HG03108 (cell line): ENCODE data around the gene IRF7.

ENCODE experiments used
- ATAC-seq: cut with Tn5 transposase; IDR thresholded peaks from one replicate; pipeline ENCODE4 v1.9.1; 2021; ENCODE audit warnings: moderate library complexity; ENCODE audit not compliant: unreplicated experiment

Gene IRF7

DNA sequence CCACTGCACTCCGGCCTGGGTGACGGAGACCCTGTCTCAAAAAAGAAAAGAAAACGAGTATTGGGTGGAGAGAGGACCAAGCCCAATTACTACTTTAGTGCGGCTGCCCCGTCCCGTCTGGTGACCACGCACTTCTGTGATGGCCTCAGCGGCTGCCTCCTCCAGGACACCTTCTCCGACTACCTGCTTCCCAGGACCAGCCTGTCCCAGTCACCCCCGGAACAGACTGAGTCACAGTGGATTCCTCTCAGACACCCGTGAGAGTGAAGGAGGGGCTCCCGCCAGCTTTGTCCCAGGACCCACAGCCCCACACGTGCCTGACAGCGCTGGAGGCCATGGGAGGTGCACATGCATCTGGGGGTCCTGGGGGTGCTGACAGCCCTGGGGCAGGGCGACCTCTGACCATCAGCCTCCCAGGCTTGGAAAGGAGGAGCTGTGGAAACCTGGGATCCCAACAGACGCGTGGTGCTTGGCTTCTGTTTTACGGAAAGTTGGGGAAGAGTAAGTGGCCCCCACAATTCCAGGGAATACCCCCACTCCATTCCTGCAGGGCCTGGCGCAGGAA, 26.1 kb upstream of the IRF7 start:
- no peak for ATAC-seq

- no peak for ATAC-seq
Observed at GRCh38 chr11:640021-640706, 24.4 kb upstream of the IRF7 start.

GRCh38 chr11:639332-639955, 23.7 kb upstream of the IRF7 start:
- no peak for ATAC-seq

- no peak for ATAC-seq
Observed at GRCh38 chr11:638631-639331, 23.0 kb upstream of the IRF7 start.

DNA sequence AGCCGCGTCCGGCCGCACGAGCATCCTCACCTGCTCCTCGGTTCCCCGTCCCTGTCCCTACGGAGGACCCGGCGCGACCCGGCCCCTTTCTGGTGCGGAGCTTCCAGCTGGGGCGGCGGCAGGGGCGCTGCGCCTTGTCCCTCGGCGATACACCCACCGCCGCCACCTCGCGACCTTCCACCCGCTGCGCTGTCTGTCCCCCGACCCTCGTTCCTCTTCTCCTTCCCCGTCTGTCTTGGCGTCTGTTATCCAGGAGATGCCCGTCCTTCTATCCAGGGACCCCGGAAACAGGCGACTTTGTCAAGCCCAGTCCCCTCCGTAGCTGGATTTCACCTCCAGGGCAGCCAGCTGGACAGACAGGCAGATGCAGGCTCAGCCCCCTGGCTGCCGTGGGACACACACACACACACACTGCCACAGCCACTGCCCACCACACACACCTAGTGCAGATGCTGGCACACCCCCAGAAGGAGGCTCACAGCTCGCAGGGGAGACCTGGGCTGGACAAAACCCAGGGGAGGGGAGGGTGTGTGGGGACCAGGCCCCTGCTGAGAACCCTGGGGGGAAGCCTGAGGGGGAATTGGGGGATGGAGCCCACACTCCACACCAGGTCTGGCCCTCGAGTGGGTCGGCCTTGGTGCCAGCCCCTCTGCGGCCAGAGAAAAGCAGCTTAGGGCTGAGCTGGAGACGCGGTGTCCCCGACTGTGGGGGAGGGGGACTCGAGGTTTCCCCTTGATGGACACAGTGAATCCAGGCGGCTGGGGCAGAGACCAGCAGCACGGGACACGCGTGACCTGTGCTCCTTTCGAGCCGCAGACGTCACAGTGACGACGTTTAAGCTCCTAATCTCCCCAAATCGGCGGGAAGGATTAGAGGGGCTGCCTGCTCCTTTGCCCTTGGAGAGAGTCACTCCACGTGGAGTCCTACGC, 22.1 kb upstream of the IRF7 start:
- no peak for ATAC-seq

GRCh38 chr11:637333-637592, 21.5 kb upstream of the IRF7 start:
- no peak for ATAC-seq

GRCh38 chr11:636511-637332, 21.0 kb upstream of the IRF7 start, which contains the start of gene DRD4:
DRD4 (plus strand) TSS chr11:637269; CDS start chr11:637305, 36 bp downstream.
- ATAC-seq = no peak

- no peak for ATAC-seq
Observed at GRCh38 chr11:635945-636510, 20.3 kb upstream of the IRF7 start.

DNA sequence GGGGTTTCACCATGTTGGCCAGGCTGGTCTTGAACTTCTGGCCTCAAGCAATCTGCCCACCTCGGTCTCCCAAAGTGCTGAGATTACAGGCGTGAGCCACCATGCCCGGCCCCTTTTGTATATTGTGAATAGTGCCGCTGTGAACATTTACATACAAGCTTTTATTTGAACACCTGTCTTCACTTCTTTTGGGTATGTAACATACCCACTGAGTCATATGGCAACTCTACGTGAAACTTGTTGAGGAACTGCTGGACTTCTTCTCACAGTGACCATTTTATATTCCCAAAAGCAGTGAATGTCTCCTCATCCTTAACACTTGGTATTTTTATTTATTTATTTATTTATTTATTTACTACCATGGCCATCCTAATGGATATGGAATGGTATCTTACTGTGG, 15.1 kb upstream of the IRF7 start:
- ATAC-seq = no peak

DNA sequence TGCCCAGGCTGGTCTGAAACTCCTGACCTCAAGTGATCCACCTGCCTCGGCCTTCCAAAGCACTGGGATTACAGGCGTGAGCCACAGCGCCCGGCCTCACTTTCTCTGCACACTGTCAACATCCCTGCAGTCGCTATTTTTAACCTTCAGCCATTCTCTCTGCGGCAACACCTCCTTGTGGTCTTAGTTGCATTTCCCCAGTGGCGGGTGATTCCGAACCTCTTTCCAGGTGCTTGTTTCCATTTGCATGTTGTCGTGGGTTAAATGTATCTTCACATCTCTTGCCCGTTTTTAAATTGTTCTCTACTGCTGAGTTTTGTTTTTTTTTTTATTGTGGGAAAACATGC, 13.5 kb upstream of the IRF7 start:
- no peak for ATAC-seq

- no peak for ATAC-seq
Observed at GRCh38 chr11:628056-628455, 12.3 kb upstream of the IRF7 start.

DNA sequence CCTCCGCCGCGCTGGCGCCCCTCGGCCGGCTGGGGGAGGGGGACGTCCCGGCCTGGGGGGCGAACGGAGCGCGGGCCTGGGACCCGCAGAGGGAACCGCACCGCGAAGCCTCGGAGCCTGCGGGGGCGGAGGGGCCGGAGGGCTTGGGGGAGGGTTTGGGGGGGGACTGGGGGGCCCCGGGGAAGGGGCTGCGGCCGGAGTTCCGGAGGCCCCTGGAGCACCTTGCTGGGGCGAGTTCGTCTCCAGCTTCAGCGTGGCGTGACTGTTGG, 11.5 kb upstream of the IRF7 start:
- no peak for ATAC-seq

DNA sequence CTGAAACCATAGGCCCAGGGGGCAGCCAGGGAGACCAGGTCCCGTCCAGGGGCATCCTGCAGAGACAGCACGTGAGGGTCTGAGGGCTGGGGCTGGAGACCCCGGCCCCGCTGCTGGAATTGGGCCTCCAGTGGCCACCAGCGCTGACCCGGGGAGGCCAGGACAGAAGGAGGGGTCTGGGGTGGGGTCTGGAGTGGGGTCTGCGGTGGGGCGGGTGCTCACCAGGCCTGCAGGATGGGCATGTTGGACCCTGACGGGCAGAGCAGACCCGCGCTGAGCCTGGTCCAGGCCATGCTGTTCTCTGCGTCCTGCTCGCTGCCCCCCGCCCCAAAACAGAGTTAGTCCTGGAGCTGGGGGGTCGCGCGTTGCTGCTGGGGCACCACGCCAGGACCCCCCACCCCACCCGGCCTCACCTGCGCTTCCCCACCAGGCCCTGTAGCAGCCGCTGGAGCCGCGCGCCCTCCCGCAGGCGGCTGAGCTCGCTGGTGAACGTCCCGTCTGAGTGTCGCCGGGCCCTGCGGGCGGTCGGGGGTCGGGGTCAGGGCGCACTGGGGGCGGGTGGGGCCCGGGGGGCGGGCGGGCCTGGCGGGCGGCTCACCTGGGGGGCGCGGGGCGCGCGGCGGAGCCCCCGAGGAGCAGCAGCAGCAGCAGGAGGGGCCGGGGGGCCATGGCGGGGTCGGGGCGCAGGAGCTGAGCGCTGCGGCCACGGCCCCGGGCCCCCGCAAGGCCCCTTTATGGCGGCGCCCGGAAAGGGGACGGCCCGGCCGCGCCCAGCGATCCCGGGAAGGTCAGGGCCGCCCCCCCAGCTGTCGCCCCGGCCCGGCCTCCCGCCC, 10.9 kb upstream of the IRF7 start, which contains the start of gene SCT:
TSS of gene SCT (minus strand) at position 707 of the 833 bp plus-strand sequence. CDS start at position 669, 38 bp downstream.
- no peak for ATAC-seq

DNA sequence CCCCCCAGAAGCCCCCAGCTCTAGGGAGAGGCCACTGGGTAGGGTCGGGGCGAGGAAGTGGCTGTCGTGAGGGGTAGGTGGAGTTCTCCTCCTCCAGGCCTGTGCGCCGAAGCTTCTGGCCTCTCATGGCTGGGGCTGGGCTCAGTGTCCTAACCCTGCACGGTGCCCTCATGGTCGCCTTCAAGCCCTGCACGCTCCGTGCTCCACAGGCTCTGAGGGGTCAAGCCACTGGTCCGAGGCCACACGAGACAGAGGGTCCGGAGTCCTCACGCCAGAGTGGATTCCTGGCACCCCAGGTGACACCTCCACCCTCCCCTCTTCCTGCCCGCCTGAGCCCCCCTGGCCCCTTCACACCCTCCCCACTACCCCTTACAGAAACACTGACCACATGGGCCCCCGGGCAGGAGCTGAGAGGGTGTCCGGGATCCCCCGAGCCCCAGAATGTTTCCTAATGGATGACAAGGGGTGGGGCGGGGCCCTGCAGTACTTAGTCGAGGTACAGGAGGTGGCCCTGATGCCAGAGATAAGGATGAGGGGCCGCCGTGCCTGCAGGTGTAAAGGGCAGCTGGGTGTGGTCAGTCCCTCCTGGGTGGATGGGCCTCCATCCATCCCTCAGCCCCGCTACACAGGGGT, 10.0 kb upstream of the IRF7 start:
- ATAC-seq = no peak

DNA sequence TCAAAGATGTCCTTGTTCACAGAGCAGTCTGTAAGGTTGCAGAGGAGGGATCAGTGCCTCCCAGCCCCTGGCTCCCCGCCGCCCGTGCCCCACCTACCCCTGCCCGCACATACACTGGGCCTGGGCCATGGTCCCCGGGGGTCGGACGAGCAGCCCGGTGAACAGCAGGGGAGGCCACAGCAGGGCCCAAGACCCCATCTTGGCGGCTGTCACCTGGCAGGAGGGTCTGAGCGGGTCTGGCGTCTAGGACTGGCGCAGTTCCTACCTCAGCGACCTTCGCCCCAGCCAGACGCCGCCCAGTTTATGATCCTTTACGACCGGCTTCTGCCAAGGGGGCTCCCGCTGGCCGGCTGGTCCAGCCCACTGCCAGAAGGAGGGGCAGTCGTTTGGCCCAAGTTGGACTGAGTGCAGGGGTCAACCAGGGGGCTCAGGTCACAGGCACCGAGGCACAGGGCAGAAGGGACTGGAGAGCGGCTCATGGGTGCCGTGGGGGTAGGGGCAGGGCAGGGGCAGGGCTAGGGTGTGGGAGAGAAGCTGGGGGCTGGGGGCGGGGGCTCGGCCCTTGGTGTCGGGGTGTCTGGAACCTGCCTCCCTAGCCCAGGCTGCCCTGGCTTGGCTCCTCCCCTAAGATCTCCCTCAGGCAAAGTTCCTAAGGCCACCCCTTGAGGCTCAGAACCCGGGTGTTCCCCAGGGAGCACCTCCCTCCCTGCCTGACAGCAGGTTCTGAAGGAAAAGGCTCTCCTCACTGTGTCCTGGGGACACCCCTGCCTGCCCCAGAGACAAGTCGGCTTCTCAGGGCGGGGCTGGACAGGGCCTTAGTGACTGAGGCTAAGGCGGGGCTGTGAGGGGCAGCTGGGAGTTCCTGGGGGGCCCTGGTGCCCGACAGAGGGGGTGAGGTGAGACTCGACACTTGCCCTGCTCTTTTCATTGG, 9.2 kb upstream of the IRF7 start, which contains the start of gene CDHR5:
TSS of gene CDHR5 (minus strand) at position 251 of the 931 bp plus-strand sequence. CDS start at position 198, 53 bp downstream.
- ATAC-seq = no peak

DNA sequence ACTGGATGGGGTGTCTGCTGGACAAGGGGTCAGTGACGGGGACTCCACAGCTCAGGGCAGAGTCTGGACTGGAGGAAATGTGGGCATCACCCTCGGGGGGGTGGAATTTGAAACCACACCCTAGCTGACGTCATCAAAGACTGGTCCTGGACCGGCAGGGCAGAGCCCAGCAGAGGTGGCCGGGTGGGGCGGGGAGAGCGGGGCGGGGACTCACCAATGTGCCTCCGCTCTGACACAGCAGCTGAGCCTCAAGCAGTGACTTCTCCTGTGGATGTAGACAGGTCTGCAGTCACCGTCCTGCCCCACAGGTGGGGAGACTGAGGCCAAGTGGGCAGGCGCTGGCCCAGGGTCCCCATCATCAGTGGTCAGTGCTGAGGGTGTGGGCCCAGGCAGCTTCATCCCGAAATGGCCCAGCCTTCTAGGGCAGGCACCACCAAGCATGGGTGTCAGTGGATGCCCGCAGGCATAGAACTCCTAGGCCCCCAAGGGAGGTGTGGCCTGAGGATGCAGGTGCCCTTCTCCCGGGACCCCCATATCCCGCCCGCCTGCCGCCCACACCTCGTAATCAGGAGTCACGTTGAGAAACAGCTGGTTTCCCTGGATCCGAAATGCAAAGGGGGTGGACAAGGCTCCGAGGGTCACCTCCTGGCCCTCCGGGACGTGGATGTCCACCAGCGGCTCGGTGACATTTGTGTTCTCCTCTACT, 8.4 kb upstream of the IRF7 start:
- ATAC-seq = no peak

- ATAC-seq = no peak
Observed at GRCh38 chr11:623349-623869, 7.7 kb upstream of the IRF7 start.
